GM19328 (cell line): ENCODE results near the gene ZNF839.
"Not testable (repeated sequence)": the region's sequence is repeated elsewhere in the genome, so short reads cannot be mapped to it uniquely, and the experiment has no call there.

Source experiments
- ATAC-seq: cut with Tn5 transposase; IDR thresholded peaks from one replicate; pipeline ENCODE4 v1.9.1; 2021; ENCODE audit warnings: mild to moderate bottlenecking, moderate library complexity; ENCODE audit not compliant: unreplicated experiment

ZNF839 gene

GRCh38 chr14:102304611-102305506, 14.7 kb upstream of the ZNF839 start, which contains the start of gene MOK:
Gene MOK, minus strand, starts transcription at chr14:102305164. Its CDS starts 196 bp downstream, at chr14:102304968.
- peak; percentile 87 for ATAC-seq

GRCh38 chr14:102314242-102315011, 5.1 kb upstream of the ZNF839 start:
- ATAC-seq = peak; percentile 45

GRCh38 chr14:102315121-102315520, 4.4 kb upstream of the ZNF839 start:
- ATAC-seq = no peak

DNA sequence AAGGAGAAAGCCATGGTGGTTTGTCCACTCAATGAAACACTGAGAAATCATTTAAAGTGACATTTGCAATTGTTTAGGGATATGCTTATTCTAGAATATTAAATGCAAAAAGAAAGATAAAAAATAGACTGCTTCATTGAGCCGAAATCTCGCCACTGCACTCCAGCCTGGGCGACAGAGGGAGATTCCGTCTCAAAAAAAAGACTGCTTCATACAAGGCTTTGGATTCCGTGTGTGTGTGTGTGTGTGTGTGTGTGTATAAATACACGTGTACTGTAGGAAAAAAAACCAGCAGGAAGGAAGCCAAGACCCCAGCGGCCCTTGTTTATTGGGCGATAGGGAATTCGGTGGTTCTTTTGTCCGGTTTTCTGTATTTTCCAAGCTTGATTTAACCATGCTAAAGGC, 3.2 kb upstream of the ZNF839 start:
- no peak for ATAC-seq

- peak; percentile 52 for ATAC-seq
Observed at GRCh38 chr14:102316743-102317563, 2.6 kb upstream of the ZNF839 start.

- no peak for ATAC-seq
Observed at GRCh38 chr14:102317564-102318248, 1.8 kb upstream of the ZNF839 start.

DNA sequence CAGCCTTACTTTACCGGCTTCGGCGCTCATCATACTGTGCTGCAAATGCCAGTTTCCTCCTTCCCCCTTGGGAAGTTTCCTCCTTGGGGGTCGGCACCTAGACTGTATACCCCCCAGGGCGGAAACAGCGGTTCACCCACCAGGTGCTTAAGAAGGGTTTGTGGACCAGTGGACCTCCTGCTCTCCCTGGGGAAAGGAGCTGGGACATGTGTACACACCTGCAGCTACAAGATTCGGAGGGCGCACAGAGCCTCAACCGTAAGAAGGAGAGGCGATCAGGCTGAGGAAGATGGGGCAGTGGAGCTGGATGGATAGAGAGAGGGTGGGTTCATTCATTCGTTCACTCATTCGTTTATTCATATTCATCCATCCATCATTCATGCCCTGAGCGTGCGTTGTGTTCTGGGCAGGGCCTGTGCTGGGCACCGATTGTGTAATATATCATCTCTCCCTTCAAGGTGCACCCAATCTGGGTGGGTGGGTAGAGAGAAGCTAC, 717 bp upstream of the ZNF839 start:
- no peak for ATAC-seq

GRCh38 chr14:102320033-102320660, 601 bp downstream of the ZNF839 start:
- peak; percentile 16 for ATAC-seq

GRCh38 chr14:102320671-102321455, 1.3 kb downstream of the ZNF839 start:
- no peak for ATAC-seq

GRCh38 chr14:102321456-102322422, 2.2 kb downstream of the ZNF839 start:
- ATAC-seq = no peak

GRCh38 chr14:102323102-102323501, 3.6 kb downstream of the ZNF839 start:
- no peak for ATAC-seq

- no peak for ATAC-seq
Observed at GRCh38 chr14:102325791-102326345, 6.3 kb downstream of the ZNF839 start.

DNA sequence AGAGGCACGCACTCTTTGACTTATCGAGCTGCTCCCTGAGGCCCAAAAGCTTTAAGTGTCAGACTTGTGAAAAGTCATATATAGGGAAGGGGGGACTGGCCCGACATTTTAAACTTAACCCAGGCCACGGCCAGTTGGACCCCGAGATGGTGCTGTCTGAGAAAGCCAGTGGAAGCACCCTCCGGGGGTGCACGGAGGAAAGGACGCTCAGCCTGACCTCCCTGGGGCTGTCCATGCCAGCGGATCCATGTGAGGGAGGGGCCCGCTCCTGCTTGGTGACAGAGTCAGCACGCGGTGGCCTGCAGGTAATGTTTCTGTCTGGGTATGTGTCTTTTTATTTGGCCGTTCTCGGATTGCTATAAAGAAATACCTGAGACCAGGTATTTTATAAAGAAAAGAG, 7.0 kb downstream of the ZNF839 start:
- no peak for ATAC-seq

- not testable (repeated sequence) for ATAC-seq
Observed at GRCh38 chr14:102329381-102329780, 9.8 kb downstream of the ZNF839 start.

DNA sequence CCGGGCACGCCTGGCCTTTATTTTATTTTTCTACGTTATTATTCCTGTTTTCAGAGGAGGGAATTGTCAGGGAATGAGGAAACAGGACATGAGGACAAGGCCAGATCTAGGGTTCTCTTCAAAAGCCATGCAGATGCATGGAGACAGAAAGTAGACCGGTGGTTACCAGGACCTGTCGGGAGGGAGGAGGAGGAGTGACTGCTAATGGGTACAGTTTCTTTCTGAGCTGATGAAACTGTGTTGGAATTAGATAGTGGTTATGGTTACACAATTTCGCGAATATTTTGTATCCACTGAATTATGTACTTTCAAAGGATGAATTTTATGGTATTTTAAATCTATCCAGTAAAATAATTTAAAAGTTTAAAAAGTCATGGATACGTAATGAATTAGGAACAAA, 11.3 kb downstream of the ZNF839 start:
- no peak for ATAC-seq

DNA sequence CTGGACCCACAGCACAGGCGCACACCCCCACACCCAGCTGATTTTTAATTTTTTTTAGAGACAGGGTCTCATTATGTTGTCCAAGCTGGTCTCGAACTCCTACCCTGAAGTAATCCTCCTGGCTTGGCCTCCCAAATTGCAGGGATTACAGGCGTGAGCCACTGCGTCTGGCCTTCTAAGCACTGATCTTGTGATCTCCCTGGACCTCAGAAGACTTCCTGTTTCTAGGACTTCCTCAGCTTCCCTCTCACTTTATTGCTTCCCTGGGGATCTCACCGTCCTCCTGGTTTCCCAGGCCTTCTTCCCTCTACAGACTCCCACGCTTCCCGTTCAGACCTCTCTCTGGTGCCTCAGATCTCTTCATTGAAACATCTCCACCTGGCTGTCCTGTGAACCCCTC, 13.8 kb downstream of the ZNF839 start:
- no peak for ATAC-seq
